K562 (cell line): ENCODE results near the gene IFI27L1. TPM values are rescaled to one million over a fixed set of nuclear protein-coding genes. Genes with fewer than 3 reads are reported as not detected.
A peak's percentile ranks its signal among the peaks of the same experiment; 100 is the strongest.

Source experiments
- CUX1 ChIP-seq: fragments of 200-800 bp; sonication (Bioruptor generic); IDR thresholded peaks from 2 replicates; pipeline ENCODE4 v1.6.1; 2016; ENCODE audit warnings: missing genetic modification characterization, missing compliant biosample characterization
- HCFC1 ChIP-seq: IDR thresholded peaks from 2 replicates; pipeline ENCODE4 v1.6.1; 2012; ENCODE audit warnings: low read depth, low read length, improper control_type of control experiment
- HSF4 ChIP-seq: fragments of 250-450 bp; sonication (Bioruptor Pico); IDR thresholded peaks from 2 replicates; pipeline ENCODE4 v2.1.2; 2022; ENCODE audit warnings: mild to moderate bottlenecking, moderate library complexity, borderline replicate concordance
- KDM2B ChIP-seq: fragments of 250-450 bp; sonication (Bioruptor Pico); IDR thresholded peaks from 2 replicates; pipeline ENCODE4 v1.8.0; 2021; ENCODE audit warnings: mild to moderate bottlenecking, moderate library complexity
- MAFK ChIP-seq: IDR thresholded peaks from 2 replicates; pipeline ENCODE4 v1.6.1; 2011; ENCODE audit warnings: low read length, improper control_type of control experiment
- MYC ChIP-seq, 2 experiments: fragments of 250-450 bp in 1 of 2; sonication (Bioruptor Pico) in 1 of 2; IDR thresholded peaks; 2 replicates each; pipeline versions ENCODE4 v1.5.1 to v1.6.1; 2012 to 2021; ENCODE audit warnings: low read depth in 2 of 2, borderline replicate concordance in 1 of 2, improper control_type of control experiment in 1 of 2, low read length in 1 of 2, mild to moderate bottlenecking in 1 of 2, moderate library complexity in 1 of 2
- PHF21A ChIP-seq: fragments of 450-650 bp; IDR thresholded peaks from 2 replicates; pipeline ENCODE4 v1.6.1; 2017; ENCODE audit warnings: low read depth, borderline replicate concordance
- ZNF407 ChIP-seq: fragments of 450-650 bp; IDR thresholded peaks from 2 replicates; pipeline ENCODE4 v1.6.1; 2016; ENCODE audit warnings: low read depth
- polyA plus RNA-seq, 8 experiments: library from polyadenylated mRNA; depleted of rRNA in 4 of 8; stranded (reverse) in 5 of 8; unstranded in 3 of 8; fragments of >200 nt; fragmentation: Nextera tagmentation in 2 of 8; fragmentation: Illumina TruSeq in 1 of 8; extraction: Ambion mirVana in 2 of 8; extraction: Trizol in 1 of 8; gene quantifications; 2 replicates each; pipeline versions ENCODE4 v1.2.1 to v1.2.3, GENCODE V29; 2011 to 2014; ENCODE audit warnings: inconsistent platforms in 1 of 8, missing spikeins in 1 of 8
- total RNA-seq, 7 experiments: library from RNA; depleted of rRNA in 6 of 7; stranded (reverse); fragments of >200 nt in 6 of 7; fragmentation: Illumina TruSeq in 2 of 7; extraction: Trizol in 2 of 7; gene quantifications; 2 replicates each; pipeline versions ENCODE4 v1.2.1 to v1.2.3, GENCODE V29; 2011 to 2021; ENCODE audit warnings: low replicate concordance in 1 of 7
- TF ChIP-seq, protein P1 (sequence below), 2 experiments: fragments of 450-650 bp in 1 of 2; IDR thresholded peaks; 2 replicates each; pipeline ENCODE4 v1.6.1; 2011 to 2017; ENCODE audit warnings: low read depth in 2 of 2, antibody characterized with exemption in 1 of 2, borderline replicate concordance in 1 of 2, low read length in 1 of 2, mild to moderate bottlenecking in 1 of 2, mixed read lengths in 1 of 2; ENCODE audit not compliant: control insufficient read depth in 1 of 2

IFI27L1 gene
- total and polyA plus RNA-seq, 9 of the 15 experiments (the other 6 are each of a cell fraction or from before 2014, with no cell fraction given): 14.5 to 28.0 (median 23.8) TPM

- TF ChIP-seq ZNF407 (no peak), MAFK (no peak), PHF21A (no peak), MYC (IDR thresholded peaks at IDR 0.05; ENCODE audit: low read depth, low read length) (peak; percentile 70), MYC (CRISPR knock-in tag; IDR thresholded peaks at IDR 0.05; ENCODE audit: borderline replicate concordance, low read depth) (peak; percentile 25; the same call in 1 of the 2 replicates), KDM2B (CRISPR knock-in tag) (no peak), HSF4 (CRISPR knock-in tag) (no peak), CUX1 (CRISPR knock-in tag) (no peak), HCFC1 (no peak)
- TF ChIP-seq, protein P1, sequence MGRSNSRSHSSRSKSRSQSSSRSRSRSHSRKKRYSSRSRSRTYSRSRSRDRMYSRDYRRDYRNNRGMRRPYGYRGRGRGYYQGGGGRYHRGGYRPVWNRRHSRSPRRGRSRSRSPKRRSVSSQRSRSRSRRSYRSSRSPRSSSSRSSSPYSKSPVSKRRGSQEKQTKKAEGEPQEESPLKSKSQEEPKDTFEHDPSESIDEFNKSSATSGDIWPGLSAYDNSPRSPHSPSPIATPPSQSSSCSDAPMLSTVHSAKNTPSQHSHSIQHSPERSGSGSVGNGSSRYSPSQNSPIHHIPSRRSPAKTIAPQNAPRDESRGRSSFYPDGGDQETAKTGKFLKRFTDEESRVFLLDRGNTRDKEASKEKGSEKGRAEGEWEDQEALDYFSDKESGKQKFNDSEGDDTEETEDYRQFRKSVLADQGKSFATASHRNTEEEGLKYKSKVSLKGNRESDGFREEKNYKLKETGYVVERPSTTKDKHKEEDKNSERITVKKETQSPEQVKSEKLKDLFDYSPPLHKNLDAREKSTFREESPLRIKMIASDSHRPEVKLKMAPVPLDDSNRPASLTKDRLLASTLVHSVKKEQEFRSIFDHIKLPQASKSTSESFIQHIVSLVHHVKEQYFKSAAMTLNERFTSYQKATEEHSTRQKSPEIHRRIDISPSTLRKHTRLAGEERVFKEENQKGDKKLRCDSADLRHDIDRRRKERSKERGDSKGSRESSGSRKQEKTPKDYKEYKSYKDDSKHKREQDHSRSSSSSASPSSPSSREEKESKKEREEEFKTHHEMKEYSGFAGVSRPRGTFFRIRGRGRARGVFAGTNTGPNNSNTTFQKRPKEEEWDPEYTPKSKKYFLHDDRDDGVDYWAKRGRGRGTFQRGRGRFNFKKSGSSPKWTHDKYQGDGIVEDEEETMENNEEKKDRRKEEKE (IDR thresholded peaks at IDR 0.05; ENCODE audit: borderline replicate concordance in 1 of 2, control insufficient read depth in 1 of 2, low read depth in 2 of 2, low read length in 1 of 2): no peak
These were observed at the start of gene IFI27L1, which contains the start of gene DDX24 (continued) for GRCh38 chr14:94080621-94081385.
